Activated T-cell treated with anti-CD3 and anti-CD28 coated beads for 1 hour (primary cell): ENCODE results near the gene PLXNA4.

Experiments
- DNase-seq: peaks from one replicate; pipeline ENCODE4 v3.0.0-alpha.2; 2020; ENCODE audit warnings: low read depth

PLXNA4 gene

GRCh38 chr7:132499487-132499886 is 76.8 kb downstream of the PLXNA4 start:
- no peak for DNase-seq

- no peak for DNase-seq
Measured at GRCh38 chr7:132499065-132499464, 77.2 kb downstream of the PLXNA4 start.

GRCh38 chr7:132498319-132498718 is 78.0 kb downstream of the PLXNA4 start:
- DNase-seq = no peak

- DNase-seq = no peak
Measured at GRCh38 chr7:132497098-132497497, 79.2 kb downstream of the PLXNA4 start.

- no peak for DNase-seq
Measured at GRCh38 chr7:132495936-132496335, 80.3 kb downstream of the PLXNA4 start.

- no peak for DNase-seq
Measured at GRCh38 chr7:132494474-132494873, 81.8 kb downstream of the PLXNA4 start.

- no peak for DNase-seq
Measured at GRCh38 chr7:132492823-132493445, 83.3 kb downstream of the PLXNA4 start.

GRCh38 chr7:132491391-132491945 is 84.8 kb downstream of the PLXNA4 start:
- DNase-seq = no peak

GRCh38 chr7:132490474-132490873 is 85.8 kb downstream of the PLXNA4 start:
- DNase-seq = no peak

- no peak for DNase-seq
Measured at GRCh38 chr7:132489776-132490237, 86.5 kb downstream of the PLXNA4 start.

GRCh38 chr7:132488634-132489302 is 87.5 kb downstream of the PLXNA4 start:
- DNase-seq = no peak

- no peak for DNase-seq
Measured at GRCh38 chr7:132486274-132486610, 90.0 kb downstream of the PLXNA4 start.

- DNase-seq = no peak
Measured at GRCh38 chr7:132485600-132486273, 90.5 kb downstream of the PLXNA4 start.

GRCh38 chr7:132485136-132485535 is 91.1 kb downstream of the PLXNA4 start:
- no peak for DNase-seq

GRCh38 chr7:132482866-132483265 is 93.4 kb downstream of the PLXNA4 start:
- DNase-seq = no peak

GRCh38 chr7:132480534-132480933 is 95.7 kb downstream of the PLXNA4 start:
- no peak for DNase-seq

- no peak for DNase-seq
Measured at GRCh38 chr7:132476541-132476940, 99.7 kb downstream of the PLXNA4 start.

GRCh38 chr7:132475669-132476116 is 100.6 kb downstream of the PLXNA4 start:
- DNase-seq = no peak

- DNase-seq = no peak
Measured at GRCh38 chr7:132475037-132475668, 101.1 kb downstream of the PLXNA4 start.

- no peak for DNase-seq
Measured at GRCh38 chr7:132472463-132473120, 103.7 kb downstream of the PLXNA4 start.

GRCh38 chr7:132471515-132471914 is 104.8 kb downstream of the PLXNA4 start:
- DNase-seq = no peak

GRCh38 chr7:132469681-132470080 is 106.6 kb downstream of the PLXNA4 start:
- DNase-seq = no peak
